ENCODE results near the gene PHF8.

PHF8 gene

GRCh38 chrX:53992589-53992988 lies 51.7 kb downstream of the PHF8 start:
- TF ChIP-seq CTCF (IDR thresholded peaks at IDR 0.05), result no peak
- no peaks in the 10 kb centered on the region for H3K9me3 ChIP-seq
- H3K27ac ChIP-seq, result no peak overlapping the region
- no peaks in the 10 kb centered on the region for H3K27me3 ChIP-seq
- peaks cover 58% of the 10 kb centered on the region for H3K36me3 ChIP-seq
- H3K4me3 ChIP-seq (ENCODE audit: low read depth in 1 of 2, low read length in 1 of 2), result no peak overlapping the region
- H3K4me1 ChIP-seq (ENCODE audit: control insufficient read depth in 1 of 2, insufficient read depth in 1 of 2, low read depth in 1 of 2, low read length in 1 of 2), result no peaks in the 10 kb centered on the region

- Histone ChIP-seq H3K4me1 (ENCODE audit: control insufficient read depth in 1 of 2, insufficient read depth in 1 of 2, low read depth in 1 of 2, low read length in 1 of 2) (no peaks in the 10 kb centered on the region), H3K27me3 (no peaks in the 10 kb centered on the region), H3K9me3 (no peaks in the 10 kb centered on the region), H3K4me3 (ENCODE audit: low read depth in 1 of 2, low read length in 1 of 2) (no peak overlapping the region), H3K27ac (no peak overlapping the region), H3K36me3 (peaks cover 70% of the 10 kb centered on the region)
- TF ChIP-seq CTCF (IDR thresholded peaks at IDR 0.05), result no peak
These were observed 54.1 kb downstream of the PHF8 start for GRCh38 chrX:53990171-53990570.

GRCh38 chrX:53984895-53985294 lies 59.4 kb downstream of the PHF8 start:
- no peaks in the 10 kb centered on the region for H3K9me3 ChIP-seq
- no peak overlapping the region for H3K27ac ChIP-seq
- TF ChIP-seq CTCF (IDR thresholded peaks at IDR 0.05), result no peak
- peaks cover 57% of the 10 kb centered on the region for H3K36me3 ChIP-seq
- H3K27me3 ChIP-seq, result no peaks in the 10 kb centered on the region
- no peak overlapping the region for H3K4me3 ChIP-seq (ENCODE audit: low read depth in 1 of 2, low read length in 1 of 2)
- no peaks in the 10 kb centered on the region for H3K4me1 ChIP-seq (ENCODE audit: control insufficient read depth in 1 of 2, insufficient read depth in 1 of 2, low read depth in 1 of 2, low read length in 1 of 2)

- Histone ChIP-seq H3K27ac (no peak overlapping the region), H3K4me3 (ENCODE audit: low read depth in 1 of 2, low read length in 1 of 2) (no peak overlapping the region), H3K4me1 (ENCODE audit: control insufficient read depth in 1 of 2, insufficient read depth in 1 of 2, low read depth in 1 of 2, low read length in 1 of 2) (no peaks in the 10 kb centered on the region), H3K9me3 (no peaks in the 10 kb centered on the region), H3K27me3 (no peaks in the 10 kb centered on the region), H3K36me3 (peaks cover 7% of the 10 kb centered on the region)
- TF ChIP-seq CTCF (IDR thresholded peaks at IDR 0.05), result no peak
These were observed 69.7 kb downstream of the PHF8 start for GRCh38 chrX:53974529-53974928.

- TF ChIP-seq CTCF (IDR thresholded peaks at IDR 0.05), result no peak
- Histone ChIP-seq H3K27ac (no peak overlapping the region), H3K36me3 (no peaks in the 10 kb centered on the region), H3K27me3 (no peaks in the 10 kb centered on the region), H3K4me3 (ENCODE audit: low read depth in 1 of 2, low read length in 1 of 2) (no peak overlapping the region), H3K9me3 (no peaks in the 10 kb centered on the region), H3K4me1 (ENCODE audit: control insufficient read depth in 1 of 2, insufficient read depth in 1 of 2, low read depth in 1 of 2, low read length in 1 of 2) (no peaks in the 10 kb centered on the region)
These were observed 74.7 kb downstream of the PHF8 start for GRCh38 chrX:53969540-53969939.

GRCh38 chrX:53950130-53950733 lies 94.0 kb downstream of the PHF8 start:
- H3K9me3 ChIP-seq, result no peaks in the 10 kb centered on the region
- no peak overlapping the region for H3K4me3 ChIP-seq (ENCODE audit: low read depth in 1 of 2, low read length in 1 of 2)
- no peak overlapping the region for H3K27ac ChIP-seq
- no peak for TF ChIP-seq CTCF (IDR thresholded peaks at IDR 0.05)
- no peaks in the 10 kb centered on the region for H3K4me1 ChIP-seq (ENCODE audit: control insufficient read depth in 1 of 2, insufficient read depth in 1 of 2, low read depth in 1 of 2, low read length in 1 of 2)
- no peaks in the 10 kb centered on the region for H3K27me3 ChIP-seq
- H3K36me3 ChIP-seq, result peaks cover 4% of the 10 kb centered on the region

Measured in neutrophil (primary cell).